ENCODE results near the gene ELOA.

DNA sequence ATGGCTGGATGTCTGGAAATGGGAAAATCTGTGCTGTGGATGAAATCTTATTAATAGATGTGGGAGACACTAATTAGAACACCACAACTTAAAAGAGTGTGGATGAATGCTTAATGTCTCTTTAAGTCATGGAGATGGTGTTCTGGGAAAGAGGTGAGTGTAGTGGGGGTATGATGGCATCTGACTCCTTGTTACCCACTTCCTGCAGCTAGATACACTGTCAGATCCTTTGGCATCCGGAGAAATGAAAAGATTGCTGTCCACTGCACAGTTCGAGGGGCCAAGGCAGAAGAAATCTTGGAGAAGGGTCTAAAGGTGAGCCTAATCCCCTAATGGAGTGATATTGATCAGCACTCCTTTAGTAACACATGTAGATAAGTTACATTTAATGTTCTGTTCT lies 49.7 kb upstream of the ELOA start:
- TF ChIP-seq, protein P1, sequence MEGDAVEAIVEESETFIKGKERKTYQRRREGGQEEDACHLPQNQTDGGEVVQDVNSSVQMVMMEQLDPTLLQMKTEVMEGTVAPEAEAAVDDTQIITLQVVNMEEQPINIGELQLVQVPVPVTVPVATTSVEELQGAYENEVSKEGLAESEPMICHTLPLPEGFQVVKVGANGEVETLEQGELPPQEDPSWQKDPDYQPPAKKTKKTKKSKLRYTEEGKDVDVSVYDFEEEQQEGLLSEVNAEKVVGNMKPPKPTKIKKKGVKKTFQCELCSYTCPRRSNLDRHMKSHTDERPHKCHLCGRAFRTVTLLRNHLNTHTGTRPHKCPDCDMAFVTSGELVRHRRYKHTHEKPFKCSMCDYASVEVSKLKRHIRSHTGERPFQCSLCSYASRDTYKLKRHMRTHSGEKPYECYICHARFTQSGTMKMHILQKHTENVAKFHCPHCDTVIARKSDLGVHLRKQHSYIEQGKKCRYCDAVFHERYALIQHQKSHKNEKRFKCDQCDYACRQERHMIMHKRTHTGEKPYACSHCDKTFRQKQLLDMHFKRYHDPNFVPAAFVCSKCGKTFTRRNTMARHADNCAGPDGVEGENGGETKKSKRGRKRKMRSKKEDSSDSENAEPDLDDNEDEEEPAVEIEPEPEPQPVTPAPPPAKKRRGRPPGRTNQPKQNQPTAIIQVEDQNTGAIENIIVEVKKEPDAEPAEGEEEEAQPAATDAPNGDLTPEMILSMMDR (IDR thresholded peaks at IDR 0.05; ENCODE audit: insufficient read depth, low read length, poor library complexity, severe bottlenecking): no peak
- no peak for TF ChIP-seq EZH2phosphoT487 (conservative IDR thresholded peaks at IDR 0.05; ENCODE audit: low read length)
